T1000 (cell line): ENCODE measurements around the gene ATOH8.

Experiments
- DNase-seq: peaks from one replicate; lab custom pipeline; 2025; ENCODE audit warnings: mixed read lengths; lab: John Stamatoyannopoulos, UW

ATOH8 gene

GRCh38 chr2:85770786-85771409 lies 17.1 kb downstream of the ATOH8 start:
- no peak for DNase-seq

DNA sequence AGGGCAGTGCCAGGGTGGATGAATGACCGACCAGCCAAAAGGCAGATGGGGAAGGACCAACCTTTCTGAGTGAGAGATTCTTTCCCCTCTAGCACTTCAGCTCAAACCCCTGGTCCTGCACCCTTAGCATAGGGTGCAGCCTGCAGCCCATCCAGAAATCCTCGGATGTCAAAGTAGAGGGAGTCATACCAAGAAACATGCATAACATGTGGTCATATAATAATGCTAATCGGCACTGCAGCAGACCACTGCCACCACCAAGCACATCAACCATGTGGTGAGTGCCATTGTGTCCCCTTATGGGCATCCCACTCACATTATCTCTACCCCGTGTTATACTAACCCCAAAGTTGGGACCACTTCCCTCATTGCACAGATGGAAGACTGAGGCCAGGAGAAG lies 17.7 kb downstream of the ATOH8 start:
- no peak for DNase-seq

GRCh38 chr2:85772019-85772745 lies 18.4 kb downstream of the ATOH8 start:
- peak; percentile 98 for DNase-seq

DNA sequence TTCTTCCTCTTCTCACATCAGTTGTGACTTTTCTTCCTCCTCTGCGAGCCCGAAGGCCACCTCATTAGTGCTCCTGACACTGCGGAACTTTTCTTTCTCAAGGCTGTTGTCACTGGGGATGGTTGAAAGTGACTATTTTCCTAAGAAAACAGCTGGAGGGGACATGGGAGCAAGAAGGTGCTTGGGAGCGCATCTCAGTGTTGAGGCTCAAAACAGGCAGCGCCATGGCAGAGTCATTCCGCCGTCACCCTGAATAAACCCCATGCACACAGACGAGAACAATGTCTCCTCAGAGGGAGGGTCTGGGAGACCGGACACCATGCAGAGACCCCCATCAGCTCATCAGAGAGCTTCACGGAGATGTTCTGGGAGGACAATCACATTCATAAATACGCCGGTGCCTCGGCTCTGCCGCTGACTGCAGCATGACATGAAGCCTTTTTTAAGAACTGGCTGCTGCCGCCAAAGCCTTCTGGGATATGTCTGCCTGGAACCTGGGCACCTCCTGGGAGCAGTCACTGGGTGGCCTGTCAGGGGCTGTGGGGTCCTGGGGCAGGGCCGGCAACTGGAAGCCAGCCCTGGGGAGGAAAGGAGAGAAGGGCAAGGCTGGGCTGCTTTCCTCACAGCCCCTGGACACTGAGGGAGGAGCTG lies 19.2 kb downstream of the ATOH8 start:
- no peak for DNase-seq

DNA sequence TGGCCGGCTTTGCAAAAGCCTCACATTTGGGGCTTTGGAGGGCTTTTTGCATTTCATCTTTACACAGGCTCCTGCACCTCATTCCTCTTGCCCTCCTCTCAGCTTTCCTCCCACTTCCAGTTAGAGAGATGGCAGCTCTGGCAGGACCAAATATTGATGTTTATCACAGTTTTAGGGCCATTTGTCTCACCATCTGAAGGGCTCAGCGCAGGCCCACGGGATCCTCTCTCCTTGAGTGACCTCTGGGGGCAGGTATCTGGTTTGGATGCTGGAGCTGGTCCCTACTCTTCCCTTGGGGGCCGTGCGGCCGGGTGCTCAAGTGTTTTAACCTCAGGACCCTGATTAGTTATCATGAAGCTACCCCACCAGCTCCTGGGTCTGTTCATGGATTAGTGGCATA lies 19.9 kb downstream of the ATOH8 start:
- no peak for DNase-seq

DNA sequence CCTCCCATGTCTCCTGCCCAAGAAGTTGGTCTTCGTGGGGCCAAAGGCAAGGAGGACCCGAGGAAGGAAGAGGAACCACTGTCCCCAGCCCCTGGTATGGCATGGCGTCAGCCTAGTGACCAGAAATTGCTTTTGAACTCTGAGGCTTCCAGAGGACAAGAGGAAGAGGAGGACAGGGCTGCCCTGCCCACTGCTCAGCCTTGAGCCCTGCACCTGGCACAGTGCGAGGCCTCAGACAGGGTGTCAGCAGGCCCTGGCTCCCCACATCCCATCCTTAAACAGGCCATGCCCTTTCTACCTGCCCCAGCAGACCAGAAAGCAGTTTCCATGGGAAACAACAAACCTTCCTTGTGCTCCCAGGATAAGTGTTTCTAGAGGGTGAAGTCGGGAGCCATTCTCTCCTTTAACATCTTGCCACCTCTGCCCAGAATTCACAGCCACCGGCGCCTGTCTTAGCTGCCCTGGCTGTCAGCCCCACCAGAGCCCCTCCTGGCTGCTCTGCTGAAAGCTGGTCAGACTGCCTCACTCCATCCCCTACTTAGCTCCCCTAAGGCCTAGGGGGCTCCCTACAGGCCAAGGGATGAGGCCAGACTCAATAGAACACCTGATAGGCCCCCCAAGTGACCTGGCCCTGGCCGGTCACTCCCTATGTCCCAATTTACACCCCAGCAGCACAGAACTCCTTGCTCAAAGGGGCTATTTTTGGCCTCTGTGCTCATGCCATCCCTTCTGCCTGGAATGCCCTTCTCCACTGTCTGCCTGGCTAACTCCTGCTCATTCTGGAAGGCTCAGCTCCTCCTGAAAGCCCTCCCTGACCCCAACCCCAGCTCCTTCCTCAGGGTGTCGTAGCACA lies 20.6 kb downstream of the ATOH8 start:
- DNase-seq = no peak

DNA sequence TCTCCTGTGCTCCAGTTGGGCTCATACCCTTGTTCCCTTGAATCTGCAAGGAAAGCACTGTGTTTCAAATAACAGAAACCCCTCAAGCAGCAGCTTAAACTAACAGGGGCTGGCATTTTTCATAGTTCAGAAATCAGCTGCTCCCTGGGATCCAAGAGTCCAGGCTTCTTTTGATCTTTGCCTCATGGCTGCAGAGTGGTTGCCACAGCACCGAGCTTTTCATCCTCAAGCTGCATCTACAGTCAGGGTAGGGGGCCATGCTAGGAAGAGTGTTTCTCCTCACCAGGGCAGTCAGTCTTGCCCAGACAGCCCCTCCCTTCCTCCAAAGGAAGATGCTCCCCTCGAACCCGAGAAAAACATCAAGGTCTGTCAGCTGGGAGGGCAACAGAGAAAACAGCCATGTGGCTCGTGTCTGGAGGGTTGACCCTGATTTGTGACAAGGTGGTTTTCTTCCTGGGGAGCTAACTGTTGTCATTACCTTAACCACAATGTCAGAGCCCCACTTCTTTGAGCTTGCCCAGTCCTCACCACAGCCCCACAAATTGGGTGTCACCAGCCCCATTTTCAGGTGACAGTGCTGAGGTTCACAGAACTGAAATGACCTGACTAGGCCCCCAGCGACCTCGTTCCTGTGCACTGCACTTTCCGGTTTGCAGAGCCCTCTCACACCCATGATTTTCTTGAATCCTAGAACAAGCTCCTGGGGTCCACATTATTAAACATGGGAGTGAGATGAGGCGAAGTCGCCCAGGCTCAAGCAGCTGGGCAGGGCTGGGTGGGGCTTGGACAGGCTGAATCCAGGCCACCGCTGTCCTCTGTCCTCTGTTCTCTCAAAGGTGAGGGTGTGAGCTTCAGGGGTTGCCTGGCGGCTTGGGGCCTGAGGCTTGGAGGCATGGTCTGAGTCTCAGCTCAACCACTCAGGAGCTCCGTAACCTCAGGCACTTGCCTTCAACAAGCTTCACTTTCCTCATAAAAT lies 21.9 kb downstream of the ATOH8 start:
- no peak for DNase-seq

GRCh38 chr2:85776672-85777071 lies 22.9 kb downstream of the ATOH8 start:
- DNase-seq = no peak

GRCh38 chr2:85777441-85777861 lies 23.7 kb downstream of the ATOH8 start:
- no peak for DNase-seq

DNA sequence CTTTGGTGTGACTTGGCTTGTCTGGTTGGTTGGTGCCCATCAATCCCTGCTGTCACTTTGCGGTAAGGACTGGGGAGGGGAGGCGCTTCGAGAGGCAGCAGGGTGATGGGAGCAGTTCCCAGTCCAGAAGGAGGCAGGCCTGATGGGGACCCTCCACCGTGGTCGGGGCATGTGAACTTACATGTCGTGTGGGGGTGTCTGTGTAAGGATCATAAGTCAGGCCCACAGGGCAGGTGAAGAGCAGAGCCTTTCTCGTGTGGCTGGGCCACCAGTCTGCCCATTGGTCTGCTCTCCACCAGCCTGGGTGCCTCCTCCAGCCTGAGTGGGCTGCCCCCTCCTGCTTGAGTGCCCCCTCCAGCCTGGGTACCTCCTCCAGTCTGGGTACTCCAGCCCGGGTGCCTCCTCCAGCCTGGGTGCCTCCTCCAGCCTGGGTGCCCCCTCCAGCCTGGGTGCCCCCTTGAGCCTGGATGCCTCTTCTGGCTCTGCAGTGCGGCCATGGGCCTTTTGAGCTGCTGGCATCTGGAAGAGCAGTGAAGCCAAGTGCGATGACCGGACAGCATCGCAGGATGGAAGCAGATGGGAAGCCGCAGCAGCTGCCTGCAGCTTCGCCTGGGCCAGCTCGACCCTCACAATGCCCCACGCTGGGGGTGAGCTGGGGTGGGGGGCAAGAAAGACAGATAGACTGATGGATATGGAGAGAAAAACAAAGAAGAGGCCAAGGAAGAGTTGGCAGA lies 25.0 kb downstream of the ATOH8 start:
- no peak for DNase-seq

DNA sequence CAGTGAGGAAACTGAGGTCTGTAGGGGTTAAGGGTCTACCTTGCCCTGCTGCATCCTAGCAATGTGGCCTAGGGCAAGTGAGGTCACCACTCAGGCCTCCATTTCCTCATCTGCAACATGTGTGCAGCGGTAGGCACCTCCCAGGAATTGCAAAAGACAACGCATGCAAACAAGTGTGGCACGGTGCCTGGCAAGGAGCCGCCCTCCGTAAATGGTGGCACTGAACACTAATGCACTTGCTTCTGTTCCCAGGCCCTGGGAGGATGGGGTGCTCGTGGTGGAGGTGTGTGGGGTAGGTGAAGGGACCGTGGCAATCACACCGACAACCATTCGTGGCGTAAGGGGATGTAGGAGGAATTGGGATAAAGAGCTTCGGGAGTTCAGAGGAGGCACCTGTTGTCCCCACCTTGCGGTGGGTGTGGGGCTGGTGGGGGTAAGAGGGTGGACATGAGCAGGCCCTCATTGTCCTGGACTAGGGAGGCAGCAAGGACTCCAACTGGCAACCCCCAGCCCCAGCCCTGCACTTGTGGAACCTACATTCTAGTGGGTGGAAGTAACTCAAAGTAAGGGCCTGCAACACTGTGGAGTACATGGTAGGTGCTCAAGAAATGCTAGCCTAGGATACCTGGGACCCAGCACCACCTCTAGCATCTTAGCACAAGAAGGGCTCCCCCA lies 26.0 kb downstream of the ATOH8 start:
- no peak for DNase-seq

- no peak for DNase-seq
Observed at GRCh38 chr2:85780316-85781012, 26.7 kb downstream of the ATOH8 start.

DNA sequence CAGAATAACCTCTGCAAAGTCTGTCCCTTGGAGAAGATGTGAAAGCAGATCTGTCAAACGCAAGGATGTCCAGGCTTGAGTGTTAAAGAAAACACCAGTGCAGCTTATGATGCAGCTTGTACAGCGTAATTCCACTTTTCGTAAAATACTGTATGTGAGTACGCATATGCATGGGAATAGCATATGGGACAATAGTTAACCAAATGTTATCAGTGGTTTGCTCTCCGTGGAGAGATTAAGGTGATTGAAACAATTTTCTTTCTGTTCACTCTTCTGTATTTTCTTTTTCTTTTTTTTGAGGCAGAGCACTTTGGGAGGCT lies 27.2 kb downstream of the ATOH8 start:
- no peak for DNase-seq

GRCh38 chr2:85783796-85784195 lies 30.0 kb downstream of the ATOH8 start:
- no peak for DNase-seq

DNA sequence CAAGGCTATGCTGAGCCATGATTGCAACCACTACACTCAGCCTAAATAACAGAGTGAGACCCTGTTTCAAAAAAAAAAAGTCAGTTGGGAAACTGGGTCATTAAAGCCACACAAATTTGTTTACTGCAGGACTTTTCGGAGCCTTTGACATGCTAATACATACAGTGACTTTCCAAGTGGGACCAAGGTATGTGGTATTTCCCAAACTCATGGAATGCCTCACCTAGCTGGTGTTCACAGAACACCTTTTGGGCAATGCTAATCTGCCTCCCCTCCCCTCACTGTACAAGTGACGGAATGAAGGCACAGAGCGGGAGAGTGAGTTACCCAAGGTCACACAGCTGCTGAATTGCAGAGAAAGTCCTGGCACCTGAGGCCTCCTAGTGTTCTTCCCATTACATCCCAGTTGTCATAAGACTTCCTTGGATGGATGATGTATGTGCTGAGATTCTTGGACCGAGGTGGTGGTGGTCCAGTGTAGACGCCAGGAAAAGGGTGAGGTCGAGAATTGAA lies 30.7 kb downstream of the ATOH8 start:
- DNase-seq = no peak

GRCh38 chr2:85785027-85785822 lies 31.4 kb downstream of the ATOH8 start:
- no peak for DNase-seq

DNA sequence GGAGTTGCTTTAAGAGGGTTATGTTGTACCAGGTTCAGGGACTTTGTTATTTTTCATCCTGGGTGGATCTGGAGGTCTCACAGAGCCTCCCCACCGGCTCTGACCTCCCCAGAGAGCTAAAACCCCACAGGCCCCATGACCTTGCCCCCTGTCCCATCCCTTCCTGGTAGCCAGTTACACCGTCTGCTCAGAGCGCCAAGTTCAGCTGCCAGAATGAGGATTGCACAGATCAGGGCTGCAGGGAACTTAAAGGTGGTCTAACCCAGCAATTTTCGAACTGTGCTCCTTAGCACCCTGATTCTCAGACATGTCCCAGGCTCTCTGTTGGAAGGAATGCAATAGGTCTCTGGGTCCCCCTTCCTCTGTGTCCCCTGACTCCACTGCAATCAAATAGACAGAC lies 32.1 kb downstream of the ATOH8 start:
- DNase-seq = no peak

DNA sequence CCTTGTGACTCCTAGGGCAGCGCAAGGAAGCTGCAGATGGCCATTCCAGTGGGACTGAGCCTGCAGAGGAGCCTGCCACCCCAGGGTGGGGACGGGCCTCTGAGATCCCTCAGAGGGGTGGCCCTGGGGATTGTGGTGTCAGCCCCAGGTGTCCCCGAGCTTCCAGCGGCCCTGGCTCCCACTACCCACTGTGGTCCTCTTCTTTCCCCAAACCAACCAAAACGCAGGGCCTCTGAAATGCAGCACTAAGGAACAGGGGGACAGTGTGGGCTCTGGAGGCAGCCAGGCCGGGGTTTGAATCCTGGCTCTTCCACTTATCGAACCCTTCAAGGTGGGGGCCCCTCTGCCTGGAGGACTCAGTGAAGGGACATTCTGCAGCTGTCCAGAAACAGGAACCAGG lies 32.7 kb downstream of the ATOH8 start:
- DNase-seq = no peak
